Measurements from ENCODE around the gene PTPDC1. TPM values are rescaled to one million over a fixed set of nuclear protein-coding genes. Genes with fewer than 3 reads are reported as not detected.

Gene PTPDC1
- total and polyA plus RNA-seq, 2 donors (not counting 1 experiment from before 2014, with no cell fraction given) = 3.7 to 9.8 TPM

- H3K4me1 Mint-ChIP-seq = peaks cover 13% of the 10 kb centered on the region
- DNase-seq (no peak), ATAC-seq (ENCODE audit: low read depth) (no peak)
- no peaks in the 10 kb centered on the region for H3K9me3 Mint-ChIP-seq (ENCODE audit: insufficient read depth)
- H3K4me3 Mint-ChIP-seq = no peak overlapping the region
- Histone ChIP-seq H3K27me3 (replicated peaks in 1 of 4; ENCODE audit: control extremely low read depth in 1 of 4, control insufficient read depth in 3 of 4, insufficient read depth in 4 of 4, low read length in 3 of 4) (no peaks in the 10 kb centered on the region), H3K4me1 (ENCODE audit: control insufficient read depth in 2 of 2, insufficient read depth in 2 of 2, low read length in 2 of 2) (no peaks in the 10 kb centered on the region), H3K79me2 (ENCODE audit: control insufficient read depth, insufficient read depth, low read length) (no peaks in the 10 kb centered on the region), H3K4me3 (ENCODE audit: control extremely low read depth in 1 of 5, extremely low read depth in 1 of 5, insufficient read depth in 1 of 5, low read depth in 2 of 5, low read length in 4 of 5) (no peak overlapping the region), H4K20me1 (ENCODE audit: control insufficient read depth, insufficient read depth, low read length, poor library complexity, severe bottlenecking) (no peaks in the 10 kb centered on the region), H3K9ac (ENCODE audit: low read length) (no peak overlapping the region), H3K36me3 (replicated peaks in 1 of 2; ENCODE audit: control extremely low read depth in 1 of 2, control insufficient read depth in 1 of 2, extremely low read depth in 1 of 2, insufficient read depth in 2 of 2, low read length in 1 of 2) (no peaks in the 10 kb centered on the region), H3K9me3 (ENCODE audit: control extremely low read depth in 1 of 3, control insufficient read depth in 2 of 3, insufficient read depth in 1 of 3, low read length in 2 of 3) (no peaks in the 10 kb centered on the region), H3K27ac (ENCODE audit: low read length in 2 of 2) (no peak overlapping the region), H2AFZ (ENCODE audit: insufficient read depth, low read depth, low read length, poor library complexity, severe bottlenecking) (no peak overlapping the region), H3K4me2 (replicated peaks; ENCODE audit: low read depth, low read length, poor library complexity, severe bottlenecking) (no peak overlapping the region)
- POLR2A ChIA-PET = no interaction called here
- H3K27me3 Mint-ChIP-seq = no peaks in the 10 kb centered on the region
- CTCF ChIA-PET = interaction anchor here (0.6 to 0.9 kb wide), 3 partner anchors 13 to 74 kb away, joined by 3 to 4 read pairs (median 4); no protein-coding TSS in a partner anchor
- intact Hi-C loops (cut with micrococcal nuclease) = no loop called here
- WGBS (ENCODE audit: insufficient coverage) = 90% methylated on average over 9 of the region's 13 CpGs
- H3K27ac Mint-ChIP-seq = no peak overlapping the region
- no peak for TF ChIP-seq EZH2 (IDR thresholded peaks at IDR 0.05; ENCODE audit: borderline replicate concordance, insufficient read depth, low read depth, low read length, poor library complexity, severe bottlenecking)
- TF ChIP-seq CTCF (IDR thresholded peaks at IDR 0.05) = no peak
Measured at GRCh38 chr9:94139672-94140417, 55.6 kb downstream of the PTPDC1 start.

GRCh38 chr9:94140418-94140780, 56.1 kb downstream of the PTPDC1 start:
- no peak for TF ChIP-seq CTCF (IDR thresholded peaks at IDR 0.05)
- TF ChIP-seq EZH2 (IDR thresholded peaks at IDR 0.05; ENCODE audit: borderline replicate concordance, insufficient read depth, low read depth, low read length, poor library complexity, severe bottlenecking) = no peak
- ATAC-seq (ENCODE audit: low read depth) = no peak
- no peak overlapping the region for H3K9ac ChIP-seq (ENCODE audit: low read length)
- no peaks in the 10 kb centered on the region for H3K27me3 Mint-ChIP-seq
- H3K4me1 ChIP-seq (ENCODE audit: control insufficient read depth in 2 of 2, insufficient read depth in 2 of 2, low read length in 2 of 2) = no peaks in the 10 kb centered on the region
- ChIA-PET CTCF (no interaction called here), POLR2A (no interaction called here)
- H3K27me3 ChIP-seq (replicated peaks in 1 of 4; ENCODE audit: control extremely low read depth in 1 of 4, control insufficient read depth in 3 of 4, insufficient read depth in 4 of 4, low read length in 3 of 4) = no peaks in the 10 kb centered on the region
- H3K9me3 ChIP-seq (ENCODE audit: control extremely low read depth in 1 of 3, control insufficient read depth in 2 of 3, insufficient read depth in 1 of 3, low read length in 2 of 3) = no peaks in the 10 kb centered on the region
- H3K4me2 ChIP-seq (replicated peaks; ENCODE audit: low read depth, low read length, poor library complexity, severe bottlenecking) = no peak overlapping the region
- no peak overlapping the region for H3K27ac Mint-ChIP-seq
- no peaks in the 10 kb centered on the region for H3K9me3 Mint-ChIP-seq (ENCODE audit: insufficient read depth)
- no peaks in the 10 kb centered on the region for H4K20me1 ChIP-seq (ENCODE audit: control insufficient read depth, insufficient read depth, low read length, poor library complexity, severe bottlenecking)
- no peak overlapping the region for H3K4me3 Mint-ChIP-seq
- no peak overlapping the region for H3K27ac ChIP-seq (ENCODE audit: low read length in 2 of 2)
- no peak overlapping the region for H2AFZ ChIP-seq (ENCODE audit: insufficient read depth, low read depth, low read length, poor library complexity, severe bottlenecking)
- peaks cover 13% of the 10 kb centered on the region for H3K4me1 Mint-ChIP-seq
- 100% methylated on average over 1 of the region's 4 CpGs for WGBS (ENCODE audit: insufficient coverage)
- no peak overlapping the region for H3K4me3 ChIP-seq (ENCODE audit: control extremely low read depth in 1 of 5, extremely low read depth in 1 of 5, insufficient read depth in 1 of 5, low read depth in 2 of 5, low read length in 4 of 5)
- intact Hi-C loops (cut with micrococcal nuclease) = no loop called here
- no peaks in the 10 kb centered on the region for H3K79me2 ChIP-seq (ENCODE audit: control insufficient read depth, insufficient read depth, low read length)
- H3K36me3 ChIP-seq (replicated peaks in 1 of 2; ENCODE audit: control extremely low read depth in 1 of 2, control insufficient read depth in 1 of 2, extremely low read depth in 1 of 2, insufficient read depth in 2 of 2, low read length in 1 of 2) = no peaks in the 10 kb centered on the region
- no peak for DNase-seq
